ENCODE data around the gene ERN1. TPM values are rescaled to one million over a fixed set of nuclear protein-coding genes. Genes with fewer than 3 reads are reported as not detected.
"Not testable (repeated sequence)": the region's sequence is repeated elsewhere in the genome, so short reads cannot be mapped to it uniquely, and the experiment has no call there.

The ERN1 gene
- polyA plus RNA-seq, 10 donors: 3.0 to 7.1 (median 5.3) TPM

- DNase-seq: no peak
These were observed 97.9 kb downstream of the ERN1 start for GRCh38 chr17:64032081-64032480.

GRCh38 chr17:64028874-64029464 lies 101.0 kb downstream of the ERN1 start:
- peak; percentile 29 to 71 (median 55) for DNase-seq

- DNase-seq: peak; percentile 44 to 80 (median 63)
These were observed 104.1 kb downstream of the ERN1 start for GRCh38 chr17:64025732-64026294.

- DNase-seq: no peak
These were observed 104.9 kb downstream of the ERN1 start for GRCh38 chr17:64024781-64025731.

GRCh38 chr17:64024215-64024654 lies 105.7 kb downstream of the ERN1 start:
- no peak for DNase-seq

- no peak for DNase-seq
These were observed 107.3 kb downstream of the ERN1 start for GRCh38 chr17:64022611-64023063.

GRCh38 chr17:64020056-64020766 lies 109.7 kb downstream of the ERN1 start, which contains the start of gene ICAM2:
Gene ICAM2 (minus strand): TSS chr17:64020633. CDS start chr17:64006691, 13,942 bp downstream.
- peak in 2 of 3 donors; percentile 44 to 51 for DNase-seq

GRCh38 chr17:64019551-64019961 lies 110.4 kb downstream of the ERN1 start:
- not testable (repeated sequence) for DNase-seq

GRCh38 chr17:64017381-64017980 lies 112.5 kb downstream of the ERN1 start:
- no peak for DNase-seq

- DNase-seq: no peak
These were observed 113.0 kb downstream of the ERN1 start for GRCh38 chr17:64016974-64017373.

- peak in 1 of 3 donors; percentile 17 for DNase-seq
These were observed 113.6 kb downstream of the ERN1 start for GRCh38 chr17:64016231-64016784.

- no peak for DNase-seq
These were observed 114.5 kb downstream of the ERN1 start for GRCh38 chr17:64015447-64015846.

- DNase-seq: no peak
These were observed 120.2 kb downstream of the ERN1 start for GRCh38 chr17:64009571-64010402.

- DNase-seq: no peak
These were observed 121.1 kb downstream of the ERN1 start for GRCh38 chr17:64008830-64009229.

GRCh38 chr17:64008346-64008745 lies 121.6 kb downstream of the ERN1 start:
- DNase-seq: no peak

GRCh38 chr17:64007838-64008282 lies 122.1 kb downstream of the ERN1 start:
- DNase-seq: peak in 1 of 3 donors; percentile 36

- DNase-seq: not testable (repeated sequence)
These were observed 122.7 kb downstream of the ERN1 start for GRCh38 chr17:64007089-64007837.

- peak in 1 of 3 donors; percentile 56 for DNase-seq
These were observed 123.4 kb downstream of the ERN1 start for GRCh38 chr17:64006361-64007088.

Measured in muscle of back (tissue), 11 donors.